Osteocyte (in vitro differentiated cells): ENCODE results near the gene ALPK1. TPM values are rescaled to one million over a fixed set of nuclear protein-coding genes. Genes with fewer than 3 reads are reported as not detected.

ENCODE experiments used
- DNase-seq: peaks from one replicate; pipeline ENCODE4 v3.0.0; 2021; ENCODE audit warnings: mixed read lengths; ENCODE audit not compliant: unreplicated experiment; ENCODE audit errors: extremely low spot score
- H3K27ac Mint-ChIP-seq: one replicate; pipeline ENCODE4 v1.8.0; 2021; ENCODE audit warnings: mild to moderate bottlenecking, mixed read lengths; ENCODE audit not compliant: unreplicated experiment
- H3K27me3 Mint-ChIP-seq: one replicate; pipeline ENCODE4 v1.8.0; 2021; ENCODE audit warnings: mixed read lengths; ENCODE audit not compliant: unreplicated experiment
- H3K36me3 Mint-ChIP-seq: one replicate; pipeline ENCODE4 v1.8.0; 2021; ENCODE audit warnings: mixed read lengths; ENCODE audit not compliant: unreplicated experiment
- H3K4me1 Mint-ChIP-seq: one replicate; pipeline ENCODE4 v1.8.0; 2021; ENCODE audit warnings: mixed read lengths; ENCODE audit not compliant: unreplicated experiment
- H3K4me3 Mint-ChIP-seq: one replicate; pipeline ENCODE4 v1.8.0; 2021; ENCODE audit warnings: mild to moderate bottlenecking, moderate library complexity, mixed read lengths; ENCODE audit not compliant: unreplicated experiment
- H3K9me3 Mint-ChIP-seq: one replicate; pipeline ENCODE4 v1.8.0; 2021; ENCODE audit warnings: mixed read lengths; ENCODE audit not compliant: unreplicated experiment
- total RNA-seq: library from RNA; stranded (reverse); gene quantifications from 2 replicates; pipeline ENCODE4 v1.2.1, GENCODE V29; 2021
- TF ChIP-seq, protein P1 (sequence below): fragments of 200-600 bp; sonication (generic); IDR thresholded peaks from 2 replicates; pipeline ENCODE4 v1.5.0; 2021; ENCODE audit warnings: antibody characterized with exemption, mild to moderate bottlenecking, moderate library complexity

The ALPK1 gene
- total RNA-seq, 1 donor from 2014 or later: 9.1 TPM

DNA sequence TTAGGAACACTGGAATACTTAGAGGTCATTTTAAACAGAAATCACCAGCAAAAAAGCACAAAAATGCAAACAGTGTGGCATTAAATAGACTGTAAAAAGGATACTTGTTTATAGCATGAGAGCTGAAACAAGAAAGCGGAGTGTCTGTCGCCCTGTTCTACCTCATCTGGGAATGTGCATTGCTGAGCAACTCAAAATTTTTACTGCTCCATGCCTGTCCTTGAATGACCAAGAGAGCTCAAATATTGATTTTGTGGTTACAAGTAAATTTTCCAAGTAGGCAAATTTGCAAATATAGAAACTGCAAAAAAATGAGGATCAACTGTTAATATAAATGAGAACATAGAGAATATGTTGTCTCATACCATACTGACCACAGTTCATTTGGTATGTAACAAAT is 40.1 kb upstream of the ALPK1 start:
- Mint-ChIP-seq H3K4me3 (no peak overlapping the region), H3K27me3 (no peaks in the 10 kb centered on the region), H3K36me3 (peaks cover 15% of the 10 kb centered on the region), H3K27ac (no peak overlapping the region), H3K9me3 (no peaks in the 10 kb centered on the region), H3K4me1 (peaks cover 5% of the 10 kb centered on the region)
- no peak for DNase-seq
- TF ChIP-seq, protein P1, sequence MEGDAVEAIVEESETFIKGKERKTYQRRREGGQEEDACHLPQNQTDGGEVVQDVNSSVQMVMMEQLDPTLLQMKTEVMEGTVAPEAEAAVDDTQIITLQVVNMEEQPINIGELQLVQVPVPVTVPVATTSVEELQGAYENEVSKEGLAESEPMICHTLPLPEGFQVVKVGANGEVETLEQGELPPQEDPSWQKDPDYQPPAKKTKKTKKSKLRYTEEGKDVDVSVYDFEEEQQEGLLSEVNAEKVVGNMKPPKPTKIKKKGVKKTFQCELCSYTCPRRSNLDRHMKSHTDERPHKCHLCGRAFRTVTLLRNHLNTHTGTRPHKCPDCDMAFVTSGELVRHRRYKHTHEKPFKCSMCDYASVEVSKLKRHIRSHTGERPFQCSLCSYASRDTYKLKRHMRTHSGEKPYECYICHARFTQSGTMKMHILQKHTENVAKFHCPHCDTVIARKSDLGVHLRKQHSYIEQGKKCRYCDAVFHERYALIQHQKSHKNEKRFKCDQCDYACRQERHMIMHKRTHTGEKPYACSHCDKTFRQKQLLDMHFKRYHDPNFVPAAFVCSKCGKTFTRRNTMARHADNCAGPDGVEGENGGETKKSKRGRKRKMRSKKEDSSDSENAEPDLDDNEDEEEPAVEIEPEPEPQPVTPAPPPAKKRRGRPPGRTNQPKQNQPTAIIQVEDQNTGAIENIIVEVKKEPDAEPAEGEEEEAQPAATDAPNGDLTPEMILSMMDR: no peak

DNA sequence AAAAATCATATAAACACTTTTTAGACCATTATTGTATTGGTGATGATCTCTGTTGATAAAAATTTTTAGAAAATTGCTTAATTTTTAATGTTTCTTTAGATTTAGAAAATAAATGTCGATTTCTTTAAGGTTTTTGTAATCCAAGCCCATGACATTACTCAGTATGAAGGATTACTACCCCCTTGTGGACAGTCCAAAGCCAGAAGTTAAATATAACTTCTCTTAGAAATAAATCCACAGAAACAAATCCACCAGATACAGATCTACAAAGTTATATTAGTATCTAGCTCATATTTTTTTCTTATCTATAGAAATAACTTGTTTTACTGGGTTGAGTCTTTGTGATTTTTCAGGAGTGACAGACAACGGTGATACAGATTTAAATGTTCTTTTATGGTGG is 30.3 kb upstream of the ALPK1 start:
- TF ChIP-seq, protein P1: peak; percentile 49
- Mint-ChIP-seq H3K36me3 (peaks cover 28% of the 10 kb centered on the region), H3K4me1 (no peaks in the 10 kb centered on the region), H3K27me3 (no peaks in the 10 kb centered on the region), H3K4me3 (no peak overlapping the region), H3K9me3 (peaks cover 5% of the 10 kb centered on the region), H3K27ac (no peak overlapping the region)
- DNase-seq: no peak

DNA sequence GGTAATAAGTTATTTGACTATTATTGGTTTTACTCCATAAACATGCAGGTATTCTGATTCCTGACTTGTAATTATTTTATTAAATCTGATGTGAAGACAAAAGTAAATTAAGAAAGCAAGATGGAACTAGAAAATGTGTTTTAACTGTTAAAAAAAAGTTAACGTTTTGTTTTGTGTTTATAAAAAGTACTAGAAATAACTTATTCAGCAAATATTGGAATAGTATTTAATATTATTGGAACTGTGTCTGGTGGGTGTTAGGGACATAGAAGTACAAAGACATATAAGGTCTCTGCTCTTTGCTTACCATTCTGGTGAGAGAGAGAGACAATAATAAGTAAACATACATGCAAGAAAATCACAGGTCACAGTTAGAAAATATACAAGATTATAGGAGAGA is 27.1 kb upstream of the ALPK1 start:
- peaks cover 13% of the 10 kb centered on the region for H3K9me3 Mint-ChIP-seq
- H3K4me1 Mint-ChIP-seq: peaks cover 6% of the 10 kb centered on the region
- H3K27me3 Mint-ChIP-seq: no peaks in the 10 kb centered on the region
- H3K4me3 Mint-ChIP-seq: no peak overlapping the region
- TF ChIP-seq, protein P1: no peak
- H3K27ac Mint-ChIP-seq: no peak overlapping the region
- peaks cover 29% of the 10 kb centered on the region for H3K36me3 Mint-ChIP-seq
- no peak for DNase-seq

DNA sequence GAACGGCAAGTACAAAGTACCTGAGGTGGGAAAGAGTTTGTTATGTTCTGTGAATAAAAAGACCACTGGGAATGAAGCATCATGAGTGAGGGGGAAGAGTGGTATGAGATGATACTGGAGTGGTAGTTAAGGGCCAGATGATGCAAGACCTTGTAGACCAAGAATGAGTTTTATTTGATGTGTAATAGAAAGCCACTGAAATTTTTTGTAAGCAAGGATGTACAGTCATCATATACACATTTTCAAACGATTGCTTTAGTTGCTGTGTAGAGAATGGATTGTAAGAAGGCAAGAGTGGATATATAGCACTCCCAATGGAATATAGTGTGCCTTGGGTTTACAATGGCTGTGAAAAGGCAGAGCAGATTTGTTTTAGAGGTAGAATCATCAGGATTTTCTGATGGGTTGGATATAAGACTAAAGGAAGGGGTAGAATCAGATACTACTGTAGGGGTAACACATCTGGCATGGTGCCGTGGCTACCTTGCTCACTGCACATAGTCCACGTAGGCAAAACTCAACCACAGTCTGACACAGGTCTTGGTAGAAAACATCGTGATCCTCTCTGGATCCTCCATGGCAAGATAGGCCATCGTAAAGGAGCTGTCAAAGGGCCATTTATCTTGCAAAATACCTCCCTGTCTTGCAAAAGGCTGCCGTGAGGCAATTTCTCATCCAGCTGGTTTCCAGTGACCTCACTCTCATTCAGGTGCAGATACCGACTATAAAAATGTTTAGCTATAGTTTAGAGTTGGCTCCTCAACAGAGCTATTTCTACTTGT is 26.3 kb upstream of the ALPK1 start:
- Mint-ChIP-seq H3K4me3 (no peak overlapping the region), H3K9me3 (peaks cover 13% of the 10 kb centered on the region), H3K27me3 (no peaks in the 10 kb centered on the region), H3K27ac (no peak overlapping the region), H3K36me3 (peaks cover 30% of the 10 kb centered on the region), H3K4me1 (peaks cover 6% of the 10 kb centered on the region)
- TF ChIP-seq, protein P1: no peak
- DNase-seq: no peak

DNA sequence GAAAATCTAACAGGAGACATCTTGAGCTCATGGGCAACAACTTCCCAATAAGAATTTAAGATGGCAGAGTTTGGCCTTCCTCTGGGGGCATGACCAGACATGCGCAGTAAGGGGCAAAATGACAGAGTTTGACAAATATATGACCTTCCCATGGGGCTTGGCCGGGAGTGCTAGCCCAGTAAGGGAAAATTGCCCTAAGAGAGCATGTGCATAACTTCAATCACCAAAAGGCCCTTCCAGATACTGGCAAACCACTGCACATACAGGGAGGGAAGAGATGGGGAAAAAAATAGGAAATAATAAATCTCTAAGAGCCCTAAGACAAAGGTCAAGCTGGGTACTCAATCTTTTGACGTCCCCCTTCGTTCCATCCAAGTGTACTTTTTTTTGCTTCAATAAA is 24.9 kb upstream of the ALPK1 start:
- no peak overlapping the region for H3K27ac Mint-ChIP-seq
- H3K9me3 Mint-ChIP-seq: peaks cover 13% of the 10 kb centered on the region
- H3K4me3 Mint-ChIP-seq: no peak overlapping the region
- no peak for DNase-seq
- peaks cover 6% of the 10 kb centered on the region for H3K4me1 Mint-ChIP-seq
- no peaks in the 10 kb centered on the region for H3K27me3 Mint-ChIP-seq
- TF ChIP-seq, protein P1: no peak
- H3K36me3 Mint-ChIP-seq: peaks cover 32% of the 10 kb centered on the region
